H9 (cell line): ENCODE results near the gene DCDC1. TPM values are rescaled to one million over a fixed set of nuclear protein-coding genes. Genes with fewer than 3 reads are reported as not detected.

Source experiments
- DNase-seq: peaks from one replicate; pipeline ENCODE4 v3.0.0-alpha.2; 2017
- H2AFZ ChIP-seq: one replicate; pipeline ENCODE4 v1.6.1; 2013; ENCODE audit warnings: mild to moderate bottlenecking, low read length, control low read depth, moderate library complexity
- H2AK5ac ChIP-seq: 2 replicates; pipeline ENCODE4 v1.6.1; 2013; ENCODE audit warnings: low read length, control low read depth, mixed read lengths; ENCODE audit not compliant: insufficient read length
- H2BK120ac ChIP-seq: one replicate; pipeline ENCODE4 v1.6.1; 2013; ENCODE audit warnings: low read depth, mild to moderate bottlenecking, low read length, control low read depth, inconsistent platforms; ENCODE audit not compliant: poor library complexity, severe bottlenecking
- H2BK12ac ChIP-seq: 2 replicates; pipeline ENCODE4 v1.6.1; 2013; ENCODE audit warnings: low read length, control low read depth, mixed read lengths, low read depth; ENCODE audit not compliant: insufficient read length
- H2BK15ac ChIP-seq: 2 replicates; pipeline ENCODE4 v1.6.1; 2013; ENCODE audit warnings: low read depth, low read length, control low read depth
- H2BK20ac ChIP-seq: one replicate; pipeline ENCODE4 v1.6.1; 2013; ENCODE audit warnings: low read depth, mild to moderate bottlenecking, low read length, control low read depth, inconsistent platforms; ENCODE audit not compliant: poor library complexity, severe bottlenecking
- H2BK5ac ChIP-seq: 2 replicates; pipeline ENCODE4 v1.6.1; 2013; ENCODE audit warnings: low read length, control low read depth, mixed read lengths; ENCODE audit not compliant: insufficient read length
- H3K14ac ChIP-seq: 2 replicates; pipeline ENCODE4 v1.6.1; 2013; ENCODE audit warnings: low read length, control low read depth; ENCODE audit not compliant: insufficient read depth
- H3K18ac ChIP-seq: 2 replicates; pipeline ENCODE4 v1.6.1; 2013; ENCODE audit warnings: low read depth, mild to moderate bottlenecking, mixed read lengths, low read length, control low read depth; ENCODE audit not compliant: insufficient read length
- H3K23ac ChIP-seq: 2 replicates; pipeline ENCODE4 v1.6.1; 2013; ENCODE audit warnings: low read length, control low read depth, mixed read lengths, low read depth; ENCODE audit not compliant: insufficient read length
- H3K23me2 ChIP-seq: 2 replicates; pipeline ENCODE4 v1.6.1; 2013; ENCODE audit warnings: low read depth, mild to moderate bottlenecking, mixed read lengths, low read length, control low read depth; ENCODE audit not compliant: insufficient read length, poor library complexity, severe bottlenecking
- H3K27ac ChIP-seq: 2 replicates; pipeline ENCODE4 v1.5.1; 2013; ENCODE audit warnings: low read length, control low read depth, mixed read lengths, low read depth; ENCODE audit not compliant: insufficient read length
- H3K27me3 ChIP-seq: 2 replicates; pipeline ENCODE4 v1.6.1; 2013; ENCODE audit warnings: low read length, control low read depth, inconsistent platforms; ENCODE audit not compliant: insufficient read depth
- H3K4ac ChIP-seq: 2 replicates; pipeline ENCODE4 v1.6.1; 2013; ENCODE audit warnings: low read depth, mild to moderate bottlenecking, control low read depth, inconsistent platforms, low read length, moderate library complexity
- H3K4me1 ChIP-seq: 2 replicates; pipeline ENCODE4 v1.6.1; 2013; ENCODE audit warnings: low read length, control low read depth, inconsistent platforms; ENCODE audit not compliant: insufficient read depth
- H3K4me2 ChIP-seq: 2 replicates; pipeline ENCODE4 v1.6.1; 2013; ENCODE audit warnings: low read length, control low read depth, mixed read lengths; ENCODE audit not compliant: insufficient read length, insufficient read depth
- H3K56ac ChIP-seq: 2 replicates; pipeline ENCODE4 v1.6.1; 2013; ENCODE audit warnings: low read depth, mild to moderate bottlenecking, mixed read lengths, low read length, control low read depth; ENCODE audit not compliant: insufficient read length
- H3K79me1 ChIP-seq: 2 replicates; pipeline ENCODE4 v1.6.1; 2013; ENCODE audit warnings: low read depth, mild to moderate bottlenecking, moderate library complexity, low read length, control low read depth, inconsistent platforms; ENCODE audit not compliant: insufficient read depth, poor library complexity, severe bottlenecking
- H3K79me2 ChIP-seq: 2 replicates; pipeline ENCODE4 v1.6.1; 2013; ENCODE audit warnings: low read length, control low read depth, inconsistent platforms; ENCODE audit not compliant: insufficient read depth
- H3K9ac ChIP-seq: 2 replicates; pipeline ENCODE4 v1.6.1; 2013; ENCODE audit warnings: low read length, control low read depth, mixed read lengths; ENCODE audit not compliant: insufficient read length; ENCODE audit errors: extremely low read depth
- H3K9me3 ChIP-seq: one replicate; pipeline ENCODE4 v1.6.1; 2013; ENCODE audit warnings: low read depth, low read length, inconsistent platforms; ENCODE audit not compliant: control insufficient read depth
- H3T11ph ChIP-seq: one replicate; pipeline ENCODE4 v1.6.1; 2013; ENCODE audit warnings: mild to moderate bottlenecking, low read length, control low read depth, inconsistent platforms
- H4K20me1 ChIP-seq: one replicate; pipeline ENCODE4 v1.6.1; 2013; ENCODE audit not compliant: control insufficient read depth, insufficient read length, insufficient read depth
- H4K5ac ChIP-seq: 2 replicates; pipeline ENCODE4 v1.6.1; 2013; ENCODE audit warnings: low read depth, mild to moderate bottlenecking, mixed read lengths, low read length, control low read depth; ENCODE audit not compliant: insufficient read length
- H4K8ac ChIP-seq: replicated peaks from 2 replicates; pipeline ENCODE4 v1.6.1; 2013; ENCODE audit warnings: low read length, control low read depth, mixed read lengths, low read depth; ENCODE audit not compliant: insufficient read length
- H4K91ac ChIP-seq: 2 replicates; pipeline ENCODE4 v1.6.1; 2013; ENCODE audit warnings: low read depth, mild to moderate bottlenecking, moderate library complexity, mixed read lengths, low read length, control low read depth; ENCODE audit not compliant: insufficient read length
- H3K27ac Mint-ChIP-seq, 3 experiments: 2 replicates in 2 of 3; 3 replicates in 1 of 3; pipeline ENCODE4 v1.8.0; 2020 to 2021; ENCODE audit warnings: mixed read lengths in 3 of 3, mild to moderate bottlenecking in 1 of 3, moderate library complexity in 1 of 3
- H3K27me3 Mint-ChIP-seq: 2 replicates; pipeline ENCODE4 v1.8.0; 2021; ENCODE audit warnings: low read depth, mild to moderate bottlenecking, moderate library complexity, mixed read lengths
- H3K36me3 Mint-ChIP-seq, 3 experiments: 2 replicates in 2 of 3; 3 replicates in 1 of 3; pipeline ENCODE4 v1.8.0; 2020 to 2021; ENCODE audit warnings: low read depth in 3 of 3, mixed read lengths in 3 of 3; ENCODE audit not compliant: insufficient read depth in 1 of 3
- H3K4me1 Mint-ChIP-seq, 2 experiments: 2 replicates each; pipeline ENCODE4 v1.8.0; 2020; ENCODE audit warnings: mixed read lengths in 2 of 2
- H3K4me3 Mint-ChIP-seq, 2 experiments: 2 replicates in 1 of 2; 3 replicates in 1 of 2; pipeline ENCODE4 v1.8.0; 2020 to 2021; ENCODE audit warnings: mild to moderate bottlenecking in 2 of 2, mixed read lengths in 2 of 2, moderate library complexity in 1 of 2
- H3K9me3 Mint-ChIP-seq, 2 experiments: 2 replicates in 1 of 2; 3 replicates in 1 of 2; pipeline ENCODE4 v1.8.0; 2020; ENCODE audit warnings: mild to moderate bottlenecking in 2 of 2, mixed read lengths in 2 of 2, moderate library complexity in 1 of 2
- CTCF ChIP-seq: fragments of 200-600 bp; sonication (generic); conservative IDR thresholded peaks from 3 replicates; pipeline ENCODE4 v1.8.0; 2021; ENCODE audit warnings: antibody characterized with exemption, mild to moderate bottlenecking
- WGBS: extraction: QIAGEN DNeasy Blood & Tissue Kit; methylation state at CpG from one replicate; pipeline ENCODE4 v1.1.7; 2013; ENCODE audit warnings: missing lambda C conversion rate, low lambda C conversion rate, mixed read lengths; ENCODE audit not compliant: insufficient read length; ENCODE audit errors: extremely low coverage; 5-methylcytosine and 5-hydroxymethylcytosine counted together
- total RNA-seq: library from RNA; stranded (reverse); gene quantifications from 2 replicates; pipeline ENCODE4 v1.2.1, GENCODE V29; 2021

Gene DCDC1
- total RNA-seq, 1 experiment from 2014 or later, result 0.09 TPM

GRCh38 chr11:30816959-30817880, 552.3 kb downstream of the DCDC1 start:
- no peak for DNase-seq

More at GRCh38 chr11:30816959-30817880, 552.3 kb downstream of the DCDC1 start:
- Histone ChIP-seq H4K20me1 (no peaks in the 10 kb centered on the region), H3K4ac (no peak overlapping the region), H2AFZ (no peak overlapping the region), H3K27me3 (no peaks in the 10 kb centered on the region), H3K14ac (no peak overlapping the region), H3K23me2 (no peaks in the 10 kb centered on the region), H3K18ac (no peak overlapping the region), H2BK15ac (no peak overlapping the region), H3K23ac (no peak overlapping the region), H2BK12ac (no peak overlapping the region), H2BK120ac (no peak overlapping the region), H3K9ac (no peak overlapping the region), H3K79me1 (no peaks in the 10 kb centered on the region), H3T11ph (no peak overlapping the region), H3K9me3 (no peaks in the 10 kb centered on the region), H2AK5ac (no peak overlapping the region), H4K91ac (no peak overlapping the region), H3K4me1 (no peaks in the 10 kb centered on the region), H3K27ac (no peak overlapping the region), H2BK5ac (no peak overlapping the region), H4K8ac (no peak overlapping the region), H3K79me2 (no peaks in the 10 kb centered on the region), H3K56ac (no peak overlapping the region), H2BK20ac (no peak overlapping the region), H4K5ac (no peak overlapping the region), H3K4me2 (no peak overlapping the region)
- H3K27ac Mint-ChIP-seq, result no peak overlapping the region
- no peak overlapping the region for H3K4me3 Mint-ChIP-seq
- no peaks in the 10 kb centered on the region for H3K9me3 Mint-ChIP-seq
- no peaks in the 10 kb centered on the region for H3K36me3 Mint-ChIP-seq
- peaks cover 0 to 4% of the 10 kb centered on the region in 2 experiments; a peak in 1 of 4 replicates for H3K4me1 Mint-ChIP-seq
- no CpG with 5 or more reads among the region's 4 CpGs for WGBS
- TF ChIP-seq CTCF, result no peak
- peaks cover 4% of the 10 kb centered on the region; the same call in 1 of the 2 replicates for H3K27me3 Mint-ChIP-seq
